ENCODE data around the gene CEP135.
A peak's percentile ranks its signal among the peaks of the same experiment; 100 is the strongest.
"Not testable (repeated sequence)": the region's sequence is repeated elsewhere in the genome, so short reads cannot be mapped to it uniquely, and the experiment has no call there.

Gene CEP135

DNA sequence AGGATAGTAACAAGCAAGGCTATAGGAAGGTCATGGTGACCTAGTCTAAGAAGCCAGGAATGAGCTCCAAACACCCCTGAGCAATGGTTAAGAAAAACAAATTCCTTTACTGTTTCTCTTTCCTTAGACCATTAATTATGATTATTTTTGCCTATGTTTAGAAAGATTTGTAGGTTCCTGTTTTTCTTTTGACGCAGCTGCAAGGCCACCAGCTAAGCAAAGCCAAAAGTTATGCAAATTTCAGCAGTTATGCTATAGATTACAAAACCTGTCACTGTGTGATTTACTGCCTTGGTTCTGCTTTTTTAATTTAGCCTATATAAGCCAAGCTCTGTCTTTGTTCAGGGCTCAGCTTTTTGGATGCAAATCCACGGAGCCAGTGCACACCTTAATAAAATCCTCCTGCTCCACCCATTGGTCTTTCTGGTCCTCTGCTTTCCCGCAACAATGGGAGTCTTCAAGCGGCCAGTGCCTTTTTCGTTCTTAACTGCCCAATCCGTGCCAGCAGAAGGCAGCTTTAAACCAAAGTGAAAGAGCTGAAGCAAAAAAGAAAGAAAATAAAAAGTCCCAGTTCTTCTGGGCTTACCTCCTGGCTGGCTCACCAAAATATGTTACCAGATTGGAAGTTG lies 1.4 kb upstream of the CEP135 start:
- DNase-seq (ENCODE audit: low read depth in 2 of 2), result no peak

DNA sequence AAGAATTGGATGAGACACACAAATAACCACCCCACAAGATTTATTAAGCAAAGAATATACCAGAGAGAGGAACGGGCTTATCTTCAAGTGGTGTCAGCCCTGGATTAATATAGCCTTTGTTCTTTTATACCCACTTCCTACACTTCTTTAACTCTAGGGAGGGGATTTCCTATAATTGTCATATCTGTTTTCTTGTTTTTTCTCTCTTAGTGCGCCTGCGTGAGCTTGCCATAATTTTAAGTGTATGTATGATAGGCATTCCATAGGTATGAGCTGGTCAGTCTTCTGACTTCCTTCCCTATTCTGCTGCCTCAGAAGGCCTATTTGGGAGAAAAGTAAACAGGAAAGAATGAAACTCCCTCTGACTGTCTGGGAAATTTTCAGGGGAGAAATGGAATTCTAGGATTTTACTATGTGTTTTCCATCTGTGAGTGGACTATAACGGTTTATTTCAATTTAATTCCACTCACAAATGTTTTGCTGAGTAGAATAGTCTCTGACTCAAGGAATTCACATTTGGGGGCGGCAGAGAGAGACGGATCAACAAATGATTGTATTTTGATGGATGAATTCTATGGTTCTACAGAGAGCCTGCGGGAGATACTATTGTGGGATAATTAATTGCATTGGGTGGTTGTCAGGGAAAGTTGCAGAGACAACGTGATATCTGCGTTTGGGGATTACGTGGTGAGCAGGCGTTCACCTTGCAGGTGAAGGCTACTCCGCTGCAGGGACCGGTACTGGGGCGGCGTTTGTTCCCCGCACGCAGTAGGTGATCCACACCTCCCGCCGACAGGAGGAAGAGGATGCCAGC lies 626 bp upstream of the CEP135 start:
- peak in 1 of 2 donors; percentile 11 for DNase-seq (ENCODE audit: low read depth in 2 of 2)

DNA sequence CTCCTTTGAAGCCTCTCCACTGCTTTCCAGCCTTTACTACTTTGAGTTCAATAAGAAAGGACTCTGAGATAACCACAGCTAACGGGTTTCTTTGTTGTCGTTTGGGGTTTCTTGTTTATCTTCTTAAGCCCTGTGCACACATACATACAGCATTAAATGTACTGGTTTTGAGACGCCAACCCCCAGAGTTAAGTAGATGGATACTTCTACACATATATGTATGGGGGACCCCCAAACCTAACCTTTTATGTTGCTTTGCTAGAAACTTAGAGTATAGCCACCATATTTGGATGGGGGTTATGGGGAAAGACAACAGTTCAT lies 697 bp downstream of the CEP135 start:
- DNase-seq (ENCODE audit: low read depth in 2 of 2), result no peak

DNA sequence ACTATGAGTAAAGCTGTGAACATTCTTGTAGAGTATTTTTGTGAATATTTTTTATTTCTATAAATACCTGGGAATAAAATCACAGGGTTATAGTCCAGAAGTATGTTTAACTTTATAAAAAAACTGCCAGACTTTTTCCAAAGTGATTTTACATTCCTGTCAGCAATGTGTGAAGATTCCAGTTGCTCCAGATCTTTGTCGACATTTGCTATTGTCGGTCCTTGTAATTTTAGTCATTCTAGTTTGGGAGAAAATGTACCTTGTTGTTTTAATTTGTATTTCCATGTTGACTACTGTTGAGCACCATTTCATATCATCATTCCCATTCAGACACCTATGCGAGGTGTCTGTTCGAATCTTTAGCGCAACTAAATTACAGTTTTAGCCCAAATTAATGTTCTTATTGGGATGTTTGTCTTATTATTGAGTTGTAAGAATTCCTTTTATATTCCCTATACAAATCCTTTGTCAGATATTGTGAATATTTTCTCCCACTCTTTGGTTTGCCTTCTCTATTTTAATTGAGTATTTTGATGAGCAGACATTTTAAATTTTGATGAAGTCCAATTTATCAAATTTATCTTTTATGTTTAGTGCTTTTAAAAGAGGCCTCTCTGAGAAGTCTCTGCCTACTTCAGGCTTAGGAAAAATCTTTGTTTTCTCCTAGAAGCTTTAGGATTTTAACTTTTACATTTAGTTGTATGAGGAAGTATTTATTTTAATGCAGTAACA lies 2.6 kb downstream of the CEP135 start:
- no peak for DNase-seq (ENCODE audit: low read depth in 2 of 2)

DNA sequence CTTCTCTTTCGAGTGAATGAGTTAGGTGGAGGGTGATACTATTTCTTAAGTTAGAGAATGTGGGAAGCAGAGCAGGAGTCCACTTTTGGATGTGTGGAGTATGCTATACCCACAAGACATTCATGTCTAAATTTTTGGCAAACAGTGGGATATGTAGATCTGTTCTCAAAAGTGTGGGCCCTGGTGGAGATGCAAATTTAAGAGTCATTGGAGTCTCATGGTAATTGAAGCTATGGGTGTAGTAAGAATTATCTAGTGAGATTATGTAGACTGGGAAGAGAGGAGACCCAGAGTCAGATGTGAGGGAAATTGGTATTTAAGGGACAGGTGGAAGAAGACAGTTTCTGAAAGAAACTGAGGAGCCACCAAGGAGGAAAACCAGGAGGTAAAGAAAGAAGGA lies 7.0 kb downstream of the CEP135 start:
- no peak for DNase-seq (ENCODE audit: low read depth in 2 of 2)

DNA sequence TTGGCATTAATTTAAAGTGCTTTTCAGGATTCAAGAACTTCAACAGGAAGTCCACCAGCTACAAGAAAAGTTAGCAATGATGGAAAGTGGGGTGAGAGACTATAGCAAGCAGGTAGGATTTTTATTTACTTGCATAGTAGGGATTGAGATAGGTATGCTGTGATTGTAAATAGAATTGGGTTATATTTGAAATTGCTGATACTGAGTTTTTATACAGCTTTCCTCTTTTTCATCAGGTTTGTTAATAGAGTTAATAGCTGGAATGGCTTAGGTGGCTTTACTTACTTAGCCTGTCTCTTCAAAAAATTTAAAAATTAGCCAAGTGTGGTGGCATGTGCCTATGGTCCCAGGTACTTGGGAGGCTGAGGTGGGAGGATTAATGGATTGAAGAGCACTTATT lies 10.9 kb downstream of the CEP135 start:
- no peak for DNase-seq (ENCODE audit: low read depth in 2 of 2)

DNA sequence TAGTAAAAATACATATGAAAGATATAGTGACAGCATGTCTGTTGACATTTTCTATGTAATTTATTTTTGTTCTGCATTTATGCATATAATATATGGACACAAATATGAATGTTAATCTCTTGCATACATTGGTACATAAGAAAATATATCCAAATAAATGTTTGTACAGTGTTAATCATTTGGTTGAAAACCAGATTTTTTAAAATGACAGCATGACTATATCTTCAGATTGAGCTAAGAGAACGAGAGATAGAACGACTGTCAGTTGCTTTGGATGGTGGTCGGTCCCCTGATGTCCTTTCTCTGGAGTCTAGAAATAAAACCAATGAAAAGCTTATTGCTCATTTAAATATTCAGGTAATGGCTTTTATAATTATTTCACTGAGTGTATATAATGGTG lies 15.3 kb downstream of the CEP135 start:
- no peak for DNase-seq (ENCODE audit: low read depth in 2 of 2)

DNA sequence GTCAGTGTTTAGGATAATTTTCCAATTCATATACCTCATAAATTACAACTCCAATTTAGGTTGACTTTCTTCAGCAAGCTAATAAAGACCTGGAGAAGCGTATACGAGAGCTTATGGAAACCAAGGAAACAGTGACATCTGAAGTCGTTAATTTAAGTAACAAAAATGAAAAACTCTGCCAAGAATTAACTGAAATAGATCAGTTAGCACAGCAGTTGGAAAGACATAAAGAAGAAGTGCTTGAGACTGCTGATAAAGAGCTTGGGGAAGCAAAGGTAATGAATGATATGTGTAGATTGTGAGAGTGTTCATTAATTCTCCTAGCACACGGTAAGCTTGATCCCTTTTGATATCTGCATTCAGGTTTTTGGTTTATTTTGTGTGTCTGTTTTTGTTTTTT lies 16.8 kb downstream of the CEP135 start:
- no peak for DNase-seq (ENCODE audit: low read depth in 2 of 2)

DNA sequence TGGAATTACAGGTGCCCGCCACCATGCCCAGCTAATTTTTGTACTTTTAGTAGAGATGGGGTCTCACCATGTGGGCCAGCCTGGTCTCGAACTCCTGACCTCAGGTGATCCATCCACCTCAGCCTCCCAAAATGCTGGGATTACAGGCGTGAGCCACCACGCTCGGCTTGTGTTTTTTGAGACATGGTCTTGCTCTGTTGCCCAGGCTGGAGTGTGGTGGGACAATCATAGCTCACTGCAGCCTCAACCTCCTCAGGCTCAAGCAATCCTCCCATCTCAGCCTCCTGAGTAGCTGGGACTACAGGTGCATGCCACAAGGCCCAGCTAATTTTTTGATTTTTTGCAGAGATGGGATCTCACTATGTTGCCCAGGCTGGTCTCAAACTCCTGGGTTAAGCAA lies 17.6 kb downstream of the CEP135 start:
- not testable (repeated sequence) for DNase-seq (ENCODE audit: low read depth in 2 of 2)

DNA sequence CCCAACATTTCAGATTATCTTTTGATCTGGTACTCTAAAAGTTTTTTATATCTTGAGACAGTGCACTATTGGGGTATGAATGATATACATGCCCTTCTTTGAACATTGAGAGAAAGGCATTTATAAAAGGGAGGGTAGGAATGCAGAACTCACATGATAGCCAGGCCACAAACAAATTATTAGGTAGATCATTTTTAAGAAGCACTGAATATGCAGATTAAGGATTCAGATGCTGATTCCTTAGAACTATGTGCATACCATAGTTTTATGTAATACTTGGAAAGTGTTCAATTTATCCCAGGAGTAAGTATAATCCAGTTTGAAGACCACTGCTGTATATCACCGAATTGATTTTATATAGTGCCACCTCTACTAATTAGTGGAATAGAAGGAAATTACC lies 18.6 kb downstream of the CEP135 start:
- DNase-seq (ENCODE audit: low read depth in 2 of 2), result no peak

DNA sequence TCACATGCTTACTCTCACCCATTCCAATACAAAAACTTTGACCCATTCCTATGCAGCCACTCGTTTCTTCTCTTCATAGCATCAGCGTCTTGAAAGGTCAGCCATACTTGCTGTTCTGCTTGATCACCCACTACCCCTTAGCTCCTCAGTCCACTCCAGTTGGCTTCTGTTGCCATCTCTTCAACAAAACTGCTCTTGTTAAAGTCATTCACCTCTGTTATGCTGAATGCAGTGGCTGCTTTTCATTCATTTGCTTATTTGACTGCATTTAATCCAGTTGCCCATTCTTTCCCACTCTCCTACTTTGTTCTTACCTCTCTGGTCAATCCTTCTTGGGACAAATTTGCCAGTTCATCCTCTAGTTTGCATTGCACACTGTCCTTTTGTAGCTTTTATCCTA lies 24.9 kb downstream of the CEP135 start:
- no peak for DNase-seq (ENCODE audit: low read depth in 2 of 2)

DNA sequence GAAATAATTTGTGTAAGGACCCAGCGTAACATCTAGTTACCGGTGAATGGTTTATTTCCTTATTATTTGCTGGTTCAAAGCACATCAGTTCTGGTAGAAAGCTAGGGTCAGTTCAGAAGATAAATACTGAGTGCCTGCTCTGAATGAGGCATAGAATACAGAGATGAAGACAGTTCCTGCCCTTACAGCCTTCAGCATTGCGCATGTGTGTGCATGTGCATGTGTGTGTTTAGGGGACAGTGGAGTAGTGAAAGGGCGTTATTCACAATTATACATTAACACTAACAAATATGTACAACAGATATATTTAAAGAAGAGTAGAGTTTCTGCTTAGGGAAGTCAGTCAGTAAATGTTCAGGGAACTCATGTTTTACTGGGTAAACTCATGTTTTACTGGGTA lies 29.1 kb downstream of the CEP135 start:
- DNase-seq (ENCODE audit: low read depth in 2 of 2), result no peak

DNA sequence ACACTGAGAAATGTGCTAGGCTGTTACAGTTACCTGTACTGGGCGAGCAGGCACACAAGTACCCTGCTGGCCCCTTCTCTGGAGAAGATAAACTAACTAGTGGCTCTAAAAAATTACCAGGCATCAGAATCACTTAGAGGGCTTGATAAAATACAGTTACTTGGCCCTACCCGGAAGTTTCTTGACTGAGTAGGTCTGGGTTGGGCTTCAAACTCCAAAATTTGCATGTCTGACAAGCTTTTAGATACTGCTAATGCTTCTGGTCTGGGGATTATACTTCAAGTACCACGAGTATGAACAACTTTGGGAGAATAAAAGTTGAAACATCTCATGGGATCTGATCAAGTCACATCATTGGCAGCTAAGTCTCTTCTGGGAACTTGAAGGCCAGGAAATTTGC lies 30.8 kb downstream of the CEP135 start:
- no peak for DNase-seq (ENCODE audit: low read depth in 2 of 2)

DNA sequence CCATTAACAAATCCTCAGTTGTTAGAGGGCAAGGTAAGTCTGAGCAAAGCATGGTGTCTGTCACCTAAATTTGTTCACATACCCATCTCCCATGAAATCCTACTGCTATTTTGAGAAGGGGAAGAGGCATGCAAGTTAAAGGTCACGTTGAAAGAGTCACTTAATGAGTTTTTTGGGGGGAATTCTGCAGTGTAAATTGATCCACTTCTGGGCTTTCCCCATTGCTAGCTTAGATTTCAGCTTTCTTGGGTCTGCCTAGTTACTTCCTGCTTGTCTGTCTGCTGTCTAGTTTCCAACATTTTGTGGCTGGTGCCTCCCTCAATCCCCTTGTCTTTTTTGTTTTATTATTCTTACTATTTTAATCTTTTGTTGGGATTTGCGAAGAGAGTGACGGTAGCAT lies 32.0 kb downstream of the CEP135 start:
- DNase-seq (ENCODE audit: low read depth in 2 of 2), result no peak

DNA sequence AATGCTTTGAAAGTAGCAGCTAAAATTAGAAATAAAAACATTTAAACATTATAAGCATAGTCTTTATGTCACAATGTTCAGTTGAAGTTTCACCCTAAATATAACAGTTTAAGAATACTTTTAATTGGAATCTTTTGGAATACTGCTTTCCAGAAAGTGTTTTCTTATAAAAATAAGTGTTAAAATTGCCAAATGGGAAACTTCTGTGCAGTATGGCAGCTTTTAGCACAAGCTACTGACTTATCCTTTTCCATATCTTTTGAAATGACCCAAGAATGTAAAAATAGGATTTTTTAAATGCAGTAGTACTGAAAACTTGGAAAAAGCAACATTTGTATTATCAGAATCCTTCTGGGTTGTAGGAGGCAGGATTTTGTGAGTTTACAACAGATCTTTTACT lies 34.2 kb downstream of the CEP135 start:
- DNase-seq (ENCODE audit: low read depth in 2 of 2), result no peak

DNA sequence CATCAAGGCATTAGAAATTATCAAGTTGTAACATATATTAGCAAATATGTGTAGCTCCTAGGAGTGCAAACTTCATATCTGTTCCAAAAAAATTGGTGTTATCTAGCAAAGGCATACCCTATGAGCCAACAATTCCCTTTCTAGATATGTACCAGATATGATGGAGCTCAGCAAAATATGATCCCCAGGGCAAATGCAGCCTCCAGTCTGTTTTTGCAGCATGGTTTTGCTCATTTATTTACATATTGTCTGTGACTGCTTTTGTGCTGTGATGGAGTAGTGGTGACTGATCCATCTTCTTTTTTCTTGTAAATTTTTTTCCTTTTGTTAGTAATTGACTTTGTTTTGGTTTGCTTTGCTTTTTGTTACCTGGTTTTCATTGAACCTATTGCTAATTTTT lies 41.0 kb downstream of the CEP135 start:
- no peak for DNase-seq (ENCODE audit: low read depth in 2 of 2)

DNA sequence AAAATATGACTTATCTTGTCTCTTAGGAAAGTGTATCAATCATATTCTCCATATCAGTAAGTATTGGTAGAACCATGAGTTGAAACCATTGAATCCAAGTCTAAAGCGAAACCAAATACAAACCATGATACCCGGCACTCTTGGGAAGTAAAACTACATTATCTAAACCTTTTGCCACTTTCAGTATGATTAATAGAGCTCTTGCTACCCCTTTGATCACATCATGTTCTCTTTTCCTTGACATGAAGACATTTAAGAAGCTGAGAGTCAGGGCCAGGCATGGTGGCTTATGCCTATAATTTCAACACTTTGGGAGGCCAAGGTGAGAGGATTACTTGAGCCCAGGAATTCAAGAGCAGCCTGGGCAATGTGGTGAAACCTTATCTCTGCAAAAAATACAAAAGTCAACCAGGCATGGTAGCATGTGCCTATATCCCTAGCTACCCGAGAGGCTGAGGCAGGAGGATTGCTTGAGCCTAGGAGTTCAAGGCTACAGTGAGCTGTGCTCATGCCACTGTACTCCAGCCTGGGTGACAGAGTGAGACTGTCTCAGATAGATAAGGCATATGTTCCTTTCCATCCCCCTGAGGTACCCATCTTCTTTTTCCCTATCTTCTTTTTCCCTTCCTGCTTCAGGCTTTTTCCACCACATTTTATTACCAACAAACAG lies 45.4 kb downstream of the CEP135 start:
- no peak for DNase-seq (ENCODE audit: low read depth in 2 of 2)

DNA sequence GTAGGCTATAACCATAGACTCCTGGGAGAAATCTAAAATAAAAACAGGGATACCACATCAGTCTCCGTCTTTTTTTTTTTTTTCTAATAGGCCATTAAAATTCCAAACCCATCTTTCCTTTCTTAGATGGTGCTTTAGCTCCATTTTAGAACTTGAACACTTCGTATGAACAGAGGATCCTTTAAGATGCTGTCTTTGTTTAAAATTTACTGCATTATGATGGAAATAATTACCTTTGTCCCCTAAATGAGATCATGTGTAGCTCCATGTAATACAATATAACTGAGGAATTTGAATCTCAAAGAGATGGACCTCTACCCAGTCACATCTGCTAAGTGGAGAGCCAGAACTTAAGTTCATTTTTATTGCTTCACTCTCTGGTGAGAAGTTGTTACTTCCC lies 47.9 kb downstream of the CEP135 start:
- no peak for DNase-seq (ENCODE audit: low read depth in 2 of 2)

DNA sequence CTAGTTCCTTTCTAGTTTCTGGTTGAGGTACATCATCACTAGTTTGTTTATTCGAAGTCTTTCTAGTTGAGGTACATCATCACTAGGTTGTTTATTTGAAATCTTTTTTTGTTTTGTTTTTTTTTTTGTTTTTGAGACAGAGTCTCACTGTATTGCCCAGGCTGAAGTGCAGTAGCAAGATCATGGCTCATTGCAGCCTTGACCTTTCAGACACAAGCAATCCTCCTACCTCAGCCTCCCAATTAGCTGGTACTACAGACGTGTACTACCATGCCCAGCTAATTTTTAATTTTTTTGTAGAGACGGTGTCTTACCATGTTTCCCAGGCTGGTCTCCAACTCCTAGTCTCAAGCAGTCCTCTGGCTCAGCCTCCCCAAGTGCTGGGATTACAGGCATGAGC lies 54.9 kb downstream of the CEP135 start:
- DNase-seq (ENCODE audit: low read depth in 2 of 2), result no peak

DNA sequence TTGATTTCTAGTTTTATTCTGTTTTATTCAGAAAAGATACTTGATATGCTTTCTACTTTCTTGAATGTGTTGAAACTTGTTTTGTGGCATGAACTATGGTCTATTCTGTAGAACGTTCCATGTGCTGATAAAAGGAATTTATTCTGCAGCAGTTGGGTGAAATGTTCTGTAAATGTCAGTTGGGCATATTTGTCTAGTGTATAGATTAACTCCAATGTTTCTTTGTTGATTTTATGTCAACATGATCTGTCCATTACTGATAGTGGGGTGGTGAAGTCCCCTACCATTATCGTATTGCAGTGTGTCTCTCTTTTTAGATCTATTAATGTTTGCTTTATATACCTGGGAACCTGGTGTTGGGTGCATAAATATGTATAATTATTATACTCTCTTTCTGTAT lies 55.5 kb downstream of the CEP135 start:
- DNase-seq (ENCODE audit: low read depth in 2 of 2), result no peak

DNA sequence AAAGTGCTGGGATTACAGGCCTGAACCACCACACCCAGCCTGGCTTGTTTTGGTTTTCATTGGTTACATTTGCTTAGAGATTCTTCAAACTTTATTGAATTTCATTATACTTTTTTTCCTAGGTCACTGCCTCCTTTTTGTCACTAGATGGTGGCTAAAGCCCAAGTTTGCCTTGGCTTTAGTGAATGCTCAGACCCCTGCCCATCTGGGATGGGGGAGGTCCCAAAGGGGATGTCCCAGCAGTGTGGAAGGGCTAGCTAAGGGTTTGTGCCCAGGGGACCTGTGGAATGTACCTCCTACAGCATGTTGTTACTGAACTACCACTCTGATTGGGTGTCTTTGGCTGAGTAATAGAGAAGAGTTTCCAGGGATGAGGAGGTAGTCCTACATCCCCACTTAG lies 58.4 kb downstream of the CEP135 start:
- no peak for DNase-seq (ENCODE audit: low read depth in 2 of 2)

DNA sequence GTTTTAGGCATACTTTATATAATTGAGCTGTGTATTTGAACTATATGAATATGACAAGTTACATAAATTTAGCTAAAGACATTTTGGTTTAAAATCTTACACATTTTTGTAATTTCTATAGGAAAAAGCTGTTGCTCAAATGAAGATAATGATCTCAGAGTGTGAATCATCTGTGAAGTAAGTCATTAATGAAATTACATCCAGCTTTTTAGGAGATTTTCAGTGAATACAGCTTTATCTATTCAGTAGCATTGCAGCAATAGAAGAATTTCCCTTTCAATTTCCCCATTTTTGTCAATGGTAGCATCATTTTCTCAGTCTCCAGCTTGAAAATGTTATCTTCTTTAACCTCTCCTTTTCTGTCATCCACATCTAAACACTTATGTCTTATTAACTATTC lies 59.5 kb downstream of the CEP135 start:
- no peak for DNase-seq (ENCODE audit: low read depth in 2 of 2)

DNA sequence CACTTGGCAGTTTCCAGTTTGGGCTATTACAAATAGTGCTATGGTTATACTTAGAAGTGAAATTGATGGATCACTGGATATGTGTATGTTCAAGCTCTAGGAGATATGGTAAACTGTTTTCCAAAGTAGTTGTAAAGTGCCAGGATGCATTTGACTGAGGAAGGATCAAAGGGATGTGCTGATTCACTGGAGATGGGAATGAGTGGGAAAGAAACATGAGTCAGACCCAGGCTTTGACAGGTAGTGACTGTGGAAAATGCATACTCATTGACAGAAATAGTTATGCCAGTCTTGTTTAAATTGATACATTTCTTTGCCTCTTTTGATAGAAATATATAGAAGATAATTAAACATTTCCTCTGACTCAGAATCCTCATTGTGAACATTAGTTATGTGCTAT lies 77.9 kb downstream of the CEP135 start:
- no peak for DNase-seq (ENCODE audit: low read depth in 2 of 2)
